Liver (tissue), 3 donors: ENCODE data around the gene LCTL.

Experiments
- EGR1 ChIP-seq, 2 donors: IDR thresholded peaks; 2 replicates each; pipeline ENCODE4 v1.6.1; 2016 to 2018; ENCODE audit warnings: antibody characterized with exemption in 2 of 2, low read depth in 2 of 2
- FOXA1 ChIP-seq: IDR thresholded peaks from 2 replicates; pipeline ENCODE4 v1.6.1; 2016; ENCODE audit warnings: antibody characterized with exemption
- GABPA ChIP-seq, 2 donors: IDR thresholded peaks in 1 of 2; conservative IDR thresholded peaks in 1 of 2; 2 replicates each; pipeline ENCODE4 v1.6.1; 2016; ENCODE audit warnings: antibody characterized with exemption in 2 of 2, mild to moderate bottlenecking in 1 of 2, moderate library complexity in 1 of 2
- HNF4G ChIP-seq: IDR thresholded peaks from 2 replicates; pipeline ENCODE4 v1.6.1; 2016; ENCODE audit warnings: antibody characterized with exemption
- JUND ChIP-seq, 2 donors: IDR thresholded peaks; 2 replicates each; pipeline ENCODE4 v1.6.1; 2016; ENCODE audit warnings: antibody characterized with exemption in 2 of 2
- MAX ChIP-seq: IDR thresholded peaks from 2 replicates; pipeline ENCODE4 v1.6.1; 2016; ENCODE audit warnings: antibody characterized with exemption
- NR2F2 ChIP-seq: IDR thresholded peaks from 2 replicates; pipeline ENCODE4 v1.6.1; 2016; ENCODE audit warnings: antibody characterized with exemption
- RAD21 ChIP-seq, 2 donors: IDR thresholded peaks; 2 replicates each; pipeline ENCODE4 v1.6.1; 2016; ENCODE audit warnings: antibody characterized with exemption in 2 of 2, mild to moderate bottlenecking in 2 of 2
- SP1 ChIP-seq: IDR thresholded peaks from 2 replicates; pipeline ENCODE4 v1.6.1; 2018; ENCODE audit warnings: antibody characterized with exemption, mild to moderate bottlenecking
- TAF1 ChIP-seq: conservative IDR thresholded peaks from 2 replicates; pipeline ENCODE4 v1.6.1; 2016; ENCODE audit warnings: antibody characterized with exemption, mild to moderate bottlenecking
- YY1 ChIP-seq: IDR thresholded peaks from 2 replicates; pipeline ENCODE4 v1.6.1; 2016; ENCODE audit warnings: antibody characterized with exemption, mild to moderate bottlenecking
- TF ChIP-seq, protein P1 (sequence below): fragments of 150-350 bp; IDR thresholded peaks from 2 replicates; pipeline ENCODE4 v1.5.1; 2017; ENCODE audit warnings: improper control_type of control experiment, low read depth, low read length; ENCODE audit not compliant: missing input control
- TF ChIP-seq, protein P2 (sequence below): IDR thresholded peaks from 2 replicates; pipeline ENCODE4 v1.6.1; 2016; ENCODE audit warnings: antibody characterized with exemption
- TF ChIP-seq, protein P3 (sequence below): IDR thresholded peaks from 2 replicates; pipeline ENCODE4 v1.6.1; 2016; ENCODE audit warnings: antibody characterized with exemption, mild to moderate bottlenecking
- donor health status: healthy.
- donor health status: healthy.

GRCh38 chr15:66505430-66505811, 60.4 kb downstream of the LCTL start:
- TF ChIP-seq, protein P1, sequence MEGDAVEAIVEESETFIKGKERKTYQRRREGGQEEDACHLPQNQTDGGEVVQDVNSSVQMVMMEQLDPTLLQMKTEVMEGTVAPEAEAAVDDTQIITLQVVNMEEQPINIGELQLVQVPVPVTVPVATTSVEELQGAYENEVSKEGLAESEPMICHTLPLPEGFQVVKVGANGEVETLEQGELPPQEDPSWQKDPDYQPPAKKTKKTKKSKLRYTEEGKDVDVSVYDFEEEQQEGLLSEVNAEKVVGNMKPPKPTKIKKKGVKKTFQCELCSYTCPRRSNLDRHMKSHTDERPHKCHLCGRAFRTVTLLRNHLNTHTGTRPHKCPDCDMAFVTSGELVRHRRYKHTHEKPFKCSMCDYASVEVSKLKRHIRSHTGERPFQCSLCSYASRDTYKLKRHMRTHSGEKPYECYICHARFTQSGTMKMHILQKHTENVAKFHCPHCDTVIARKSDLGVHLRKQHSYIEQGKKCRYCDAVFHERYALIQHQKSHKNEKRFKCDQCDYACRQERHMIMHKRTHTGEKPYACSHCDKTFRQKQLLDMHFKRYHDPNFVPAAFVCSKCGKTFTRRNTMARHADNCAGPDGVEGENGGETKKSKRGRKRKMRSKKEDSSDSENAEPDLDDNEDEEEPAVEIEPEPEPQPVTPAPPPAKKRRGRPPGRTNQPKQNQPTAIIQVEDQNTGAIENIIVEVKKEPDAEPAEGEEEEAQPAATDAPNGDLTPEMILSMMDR, result no peak
- TF ChIP-seq GABPA (IDR thresholded peaks at IDR 0.05 in 1 of 2, conservative IDR thresholded peaks at IDR 0.05 in 1 of 2) (no peak), EGR1 (IDR thresholded peaks at IDR 0.05; ENCODE audit: low read depth in 2 of 2) (no peak), SP1 (no peak), RAD21 (IDR thresholded peaks at IDR 0.05) (no peak), YY1 (no peak), TAF1 (no peak), HNF4G (no peak), FOXA1 (no peak), JUND (IDR thresholded peaks at IDR 0.05) (no peak), MAX (no peak), NR2F2 (no peak)
- TF ChIP-seq, protein P2, sequence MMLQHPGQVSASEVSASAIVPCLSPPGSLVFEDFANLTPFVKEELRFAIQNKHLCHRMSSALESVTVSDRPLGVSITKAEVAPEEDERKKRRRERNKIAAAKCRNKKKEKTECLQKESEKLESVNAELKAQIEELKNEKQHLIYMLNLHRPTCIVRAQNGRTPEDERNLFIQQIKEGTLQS, result no peak
- TF ChIP-seq, protein P3, sequence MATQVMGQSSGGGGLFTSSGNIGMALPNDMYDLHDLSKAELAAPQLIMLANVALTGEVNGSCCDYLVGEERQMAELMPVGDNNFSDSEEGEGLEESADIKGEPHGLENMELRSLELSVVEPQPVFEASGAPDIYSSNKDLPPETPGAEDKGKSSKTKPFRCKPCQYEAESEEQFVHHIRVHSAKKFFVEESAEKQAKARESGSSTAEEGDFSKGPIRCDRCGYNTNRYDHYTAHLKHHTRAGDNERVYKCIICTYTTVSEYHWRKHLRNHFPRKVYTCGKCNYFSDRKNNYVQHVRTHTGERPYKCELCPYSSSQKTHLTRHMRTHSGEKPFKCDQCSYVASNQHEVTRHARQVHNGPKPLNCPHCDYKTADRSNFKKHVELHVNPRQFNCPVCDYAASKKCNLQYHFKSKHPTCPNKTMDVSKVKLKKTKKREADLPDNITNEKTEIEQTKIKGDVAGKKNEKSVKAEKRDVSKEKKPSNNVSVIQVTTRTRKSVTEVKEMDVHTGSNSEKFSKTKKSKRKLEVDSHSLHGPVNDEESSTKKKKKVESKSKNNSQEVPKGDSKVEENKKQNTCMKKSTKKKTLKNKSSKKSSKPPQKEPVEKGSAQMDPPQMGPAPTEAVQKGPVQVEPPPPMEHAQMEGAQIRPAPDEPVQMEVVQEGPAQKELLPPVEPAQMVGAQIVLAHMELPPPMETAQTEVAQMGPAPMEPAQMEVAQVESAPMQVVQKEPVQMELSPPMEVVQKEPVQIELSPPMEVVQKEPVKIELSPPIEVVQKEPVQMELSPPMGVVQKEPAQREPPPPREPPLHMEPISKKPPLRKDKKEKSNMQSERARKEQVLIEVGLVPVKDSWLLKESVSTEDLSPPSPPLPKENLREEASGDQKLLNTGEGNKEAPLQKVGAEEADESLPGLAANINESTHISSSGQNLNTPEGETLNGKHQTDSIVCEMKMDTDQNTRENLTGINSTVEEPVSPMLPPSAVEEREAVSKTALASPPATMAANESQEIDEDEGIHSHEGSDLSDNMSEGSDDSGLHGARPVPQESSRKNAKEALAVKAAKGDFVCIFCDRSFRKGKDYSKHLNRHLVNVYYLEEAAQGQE, result no peak
